Left renal pelvis (tissue), 4 donors: ENCODE results near the gene ANKK1. TPM values are rescaled to one million over a fixed set of nuclear protein-coding genes. Genes with fewer than 3 reads are reported as not detected.

Experiments used
- polyA plus RNA-seq, 4 donors: library from polyadenylated mRNA; unstranded; fragments of 120-200 nt; gene quantifications; one replicate each; pipeline ENCODE4 v1.2.1, GENCODE V29; 2013; ENCODE audit not compliant: insufficient read length in 4 of 4

Gene ANKK1
- polyA plus RNA-seq, 4 donors = 0.11 to 1.1 (median 0.17) TPM

Other genes with a start within 250 kb of the ANKK1 start
- 10 to 100 TPM; 20.1 to 47.5 (median 42.3) TPM for gene TTC12, start 73.2 kb upstream of the ANKK1 start, polyA plus RNA-seq
- under 1 TPM; 0.21 to 0.91 (median 0.64) TPM for gene DRD2, start 87.6 kb downstream of the ANKK1 start, polyA plus RNA-seq